Body of pancreas (tissue), 4 donors: Measurements from ENCODE around the gene VPS37D.

Experiments
- POLR2A ChIP-seq, 3 donors: fragments of 450-650 bp; IDR thresholded peaks; one replicate each; pipeline ENCODE4 v1.6.1; 2016; ENCODE audit warnings: antibody characterized with exemption in 3 of 3, mild to moderate bottlenecking in 2 of 3
- TF ChIP-seq, protein P1 (sequence below), 7 experiments: fragments of 450-650 bp in 4 of 7; fragments of 200-600 bp in 3 of 7; sonication (generic) in 3 of 7; IDR thresholded peaks; one replicate each; pipeline ENCODE4 v1.5.1; 2016 to 2019; ENCODE audit warnings: antibody characterized with exemption in 7 of 7

DNA sequence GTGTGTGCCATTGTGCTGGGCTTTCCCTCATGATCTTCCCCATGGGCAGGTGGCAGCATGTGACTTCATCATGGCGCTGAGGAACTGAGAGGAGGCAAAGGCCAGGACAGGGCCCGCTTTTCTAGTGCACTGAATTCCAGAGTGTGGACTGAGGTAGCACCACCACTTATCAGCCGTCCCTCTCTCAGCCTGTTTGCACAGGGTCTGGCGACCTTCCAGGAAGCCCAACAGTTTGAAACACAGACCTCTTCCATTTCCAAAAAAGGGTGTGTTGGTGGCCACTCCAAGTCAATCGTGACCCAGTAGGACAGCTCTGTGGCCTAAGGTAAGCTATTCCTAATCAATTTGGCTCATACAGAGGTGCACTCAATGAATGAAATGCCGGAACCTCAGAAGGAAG is 11.2 kb downstream of the VPS37D start:
- TF ChIP-seq, protein P1, sequence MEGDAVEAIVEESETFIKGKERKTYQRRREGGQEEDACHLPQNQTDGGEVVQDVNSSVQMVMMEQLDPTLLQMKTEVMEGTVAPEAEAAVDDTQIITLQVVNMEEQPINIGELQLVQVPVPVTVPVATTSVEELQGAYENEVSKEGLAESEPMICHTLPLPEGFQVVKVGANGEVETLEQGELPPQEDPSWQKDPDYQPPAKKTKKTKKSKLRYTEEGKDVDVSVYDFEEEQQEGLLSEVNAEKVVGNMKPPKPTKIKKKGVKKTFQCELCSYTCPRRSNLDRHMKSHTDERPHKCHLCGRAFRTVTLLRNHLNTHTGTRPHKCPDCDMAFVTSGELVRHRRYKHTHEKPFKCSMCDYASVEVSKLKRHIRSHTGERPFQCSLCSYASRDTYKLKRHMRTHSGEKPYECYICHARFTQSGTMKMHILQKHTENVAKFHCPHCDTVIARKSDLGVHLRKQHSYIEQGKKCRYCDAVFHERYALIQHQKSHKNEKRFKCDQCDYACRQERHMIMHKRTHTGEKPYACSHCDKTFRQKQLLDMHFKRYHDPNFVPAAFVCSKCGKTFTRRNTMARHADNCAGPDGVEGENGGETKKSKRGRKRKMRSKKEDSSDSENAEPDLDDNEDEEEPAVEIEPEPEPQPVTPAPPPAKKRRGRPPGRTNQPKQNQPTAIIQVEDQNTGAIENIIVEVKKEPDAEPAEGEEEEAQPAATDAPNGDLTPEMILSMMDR (IDR thresholded peaks at IDR 0.05), result no peak
- TF ChIP-seq POLR2A (IDR thresholded peaks at IDR 0.05), result no peak
